HK-2 (cell line): ENCODE data around the gene HCAR3.
A peak's percentile ranks its signal among the peaks of the same experiment; 100 is the strongest.
"Not testable (repeated sequence)": the region's sequence is repeated elsewhere in the genome, so short reads cannot be mapped to it uniquely, and the experiment has no call there.

Experiments used
- DNase-seq: peaks from one replicate; pipeline ENCODE4 v3.0.0-alpha.2; 2018; ENCODE audit not compliant: unreplicated experiment

HCAR3 gene

DNA sequence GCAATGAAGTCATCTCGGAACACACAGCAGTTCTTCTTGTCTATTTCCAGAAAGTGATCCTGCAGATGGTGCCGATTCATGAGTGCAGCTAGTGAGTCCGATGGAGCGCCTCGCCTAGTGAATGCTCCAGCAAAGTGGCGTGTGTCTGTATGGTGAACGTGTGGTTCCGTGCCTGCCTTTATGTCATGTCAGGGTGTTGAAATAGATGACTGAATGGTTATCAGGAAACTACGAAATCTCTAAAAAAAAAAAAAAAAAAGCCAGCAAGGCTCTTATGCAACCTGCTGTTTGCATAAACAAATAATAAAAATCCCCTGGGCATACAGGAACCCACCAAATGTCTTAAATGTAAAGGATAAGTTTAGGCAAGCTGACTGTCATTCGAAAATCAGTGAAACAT is at the start of gene HCAR3:
Gene HCAR3, minus strand, starts transcription at position 154 of the 400 bp plus-strand sequence. Its CDS starts 74 bp downstream, at position 80.
- DNase-seq = not testable (repeated sequence)

DNA sequence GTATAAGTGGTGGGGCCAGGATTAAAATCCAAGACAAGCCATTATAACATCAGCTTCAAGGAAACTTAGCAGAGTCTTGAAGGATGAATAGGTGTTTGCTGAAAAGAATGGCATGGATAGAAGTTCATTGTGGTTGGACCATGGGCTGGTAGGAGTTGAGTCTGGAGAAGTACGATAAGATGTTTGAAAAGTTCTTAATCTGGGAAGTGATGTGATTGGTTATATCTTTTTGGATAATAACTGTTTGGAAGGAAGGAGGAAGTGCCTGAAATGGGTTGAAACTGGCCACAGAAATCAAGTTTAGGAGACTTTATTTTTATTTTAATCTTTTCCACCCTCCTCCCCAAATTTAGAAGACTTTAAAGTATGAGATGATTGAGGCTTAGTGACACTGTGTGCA is 41.0 kb upstream of the HCAR3 start:
- no peak for DNase-seq

DNA sequence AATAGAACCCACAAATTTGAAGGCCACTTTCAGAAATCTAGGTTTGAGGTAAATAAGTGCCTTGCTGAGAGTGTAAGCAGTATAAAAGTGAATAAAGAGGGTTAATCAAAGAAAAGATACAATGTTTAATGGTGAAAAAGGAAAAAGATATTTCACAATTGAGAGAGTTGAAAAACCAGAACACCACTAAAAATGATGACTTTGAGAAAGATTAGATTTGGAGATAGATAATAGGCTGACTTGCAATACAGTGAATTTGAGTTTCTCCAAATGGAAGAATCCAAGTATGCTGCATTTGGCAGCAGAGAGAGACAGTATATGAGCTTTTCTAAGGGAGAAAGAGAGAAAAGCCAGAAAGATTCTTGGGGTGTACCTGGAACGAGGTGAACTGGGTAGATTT is 38.2 kb upstream of the HCAR3 start:
- DNase-seq = no peak

DNA sequence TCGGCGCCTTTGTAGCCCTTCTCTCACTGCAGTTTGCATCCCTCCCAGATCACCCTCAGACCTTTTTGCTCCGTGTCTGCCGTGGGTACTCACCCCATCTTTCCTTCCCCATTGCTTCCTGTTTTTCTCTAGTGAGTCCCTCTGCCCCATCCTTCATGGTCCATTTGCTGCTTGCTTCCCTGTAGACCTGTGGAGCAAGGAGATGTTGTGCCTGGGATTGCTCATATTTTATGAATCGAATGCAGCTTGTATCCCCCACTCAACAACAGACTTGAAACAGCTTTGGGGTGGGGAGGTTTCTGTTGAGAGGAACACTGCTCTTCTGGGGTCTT is 36.7 kb upstream of the HCAR3 start:
- no peak for DNase-seq

DNA sequence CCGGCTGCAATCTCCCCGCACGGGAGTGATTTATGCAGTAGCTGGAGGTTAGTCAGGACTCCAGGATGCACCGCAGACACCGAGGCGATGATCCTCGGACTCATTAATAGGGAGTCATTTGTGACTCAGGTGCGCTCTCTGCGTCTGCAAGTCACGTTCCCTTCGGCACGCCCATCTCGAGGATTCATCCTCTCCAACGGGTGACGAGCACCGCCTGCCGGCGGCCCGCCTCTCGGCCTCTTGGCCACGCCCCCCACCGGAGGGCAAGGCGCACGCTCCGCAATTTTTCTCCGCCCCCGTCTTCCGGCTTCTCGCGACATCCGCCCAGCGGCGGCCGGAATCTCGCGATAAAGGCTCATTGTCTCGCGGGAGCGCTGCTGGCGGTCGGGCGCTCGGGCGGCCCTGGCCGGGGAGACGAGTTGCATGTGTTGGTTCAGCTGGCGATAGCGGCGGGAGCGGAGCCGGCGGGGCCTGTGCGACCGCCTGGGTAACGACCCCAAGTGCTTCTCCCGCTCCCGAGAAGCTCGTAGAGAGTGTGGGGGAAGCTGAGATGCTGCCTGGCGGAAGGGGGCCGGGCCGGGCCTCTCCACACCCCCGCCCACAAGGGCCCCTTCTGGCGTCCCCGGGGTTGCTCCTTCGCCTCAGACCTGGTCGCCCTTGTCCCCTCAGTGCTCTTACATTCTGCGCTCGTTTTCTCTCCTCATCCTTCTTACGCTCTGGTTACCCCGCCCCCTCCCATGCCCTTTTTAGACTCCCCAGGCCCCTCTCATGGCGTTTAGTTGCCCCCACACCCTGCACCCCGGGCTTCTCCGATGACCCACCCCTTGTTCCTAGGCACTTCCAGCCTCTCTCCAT is 36.1 kb upstream of the HCAR3 start, which contains the start of gene DENR:
Gene DENR, plus strand, starts transcription at position 361 of the 855 bp plus-strand sequence. CDS start 878 bp downstream, outside the sequence.
- peak; percentile 100 for DNase-seq

DNA sequence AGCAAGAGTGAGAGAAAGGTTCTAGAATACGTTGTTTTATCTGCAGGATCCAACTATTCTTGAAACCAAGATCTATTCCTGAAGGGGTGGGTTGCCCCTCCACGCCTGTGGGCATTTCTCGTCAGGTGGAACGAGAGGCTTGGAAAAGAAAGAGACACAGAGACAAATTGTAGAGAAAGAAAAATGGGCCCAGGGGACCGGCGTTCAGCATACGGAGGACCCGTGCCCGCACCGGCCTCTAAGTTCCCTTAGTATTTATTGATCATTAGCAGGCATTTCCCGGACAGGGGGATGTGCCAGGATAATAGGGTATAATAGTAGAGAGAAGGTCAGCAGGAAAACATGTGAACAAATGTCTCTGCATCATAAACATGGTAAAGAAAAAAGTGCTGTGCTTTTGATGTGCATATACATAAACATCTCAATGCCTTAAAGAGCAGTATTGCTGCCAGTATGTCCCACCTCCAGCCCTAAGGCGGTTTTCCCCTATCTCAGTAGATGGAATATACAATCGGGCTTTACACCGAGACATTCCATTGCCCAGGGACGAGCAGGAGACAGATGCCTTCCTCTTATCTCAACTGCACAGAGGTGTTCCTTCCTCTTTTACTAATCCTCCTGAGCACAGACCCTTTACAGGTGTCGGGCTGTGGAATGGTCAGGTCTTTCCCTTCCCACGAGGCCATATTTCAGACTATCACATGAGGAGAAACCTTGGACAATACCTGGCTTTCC is 34.3 kb upstream of the HCAR3 start:
- DNase-seq = not testable (repeated sequence)

DNA sequence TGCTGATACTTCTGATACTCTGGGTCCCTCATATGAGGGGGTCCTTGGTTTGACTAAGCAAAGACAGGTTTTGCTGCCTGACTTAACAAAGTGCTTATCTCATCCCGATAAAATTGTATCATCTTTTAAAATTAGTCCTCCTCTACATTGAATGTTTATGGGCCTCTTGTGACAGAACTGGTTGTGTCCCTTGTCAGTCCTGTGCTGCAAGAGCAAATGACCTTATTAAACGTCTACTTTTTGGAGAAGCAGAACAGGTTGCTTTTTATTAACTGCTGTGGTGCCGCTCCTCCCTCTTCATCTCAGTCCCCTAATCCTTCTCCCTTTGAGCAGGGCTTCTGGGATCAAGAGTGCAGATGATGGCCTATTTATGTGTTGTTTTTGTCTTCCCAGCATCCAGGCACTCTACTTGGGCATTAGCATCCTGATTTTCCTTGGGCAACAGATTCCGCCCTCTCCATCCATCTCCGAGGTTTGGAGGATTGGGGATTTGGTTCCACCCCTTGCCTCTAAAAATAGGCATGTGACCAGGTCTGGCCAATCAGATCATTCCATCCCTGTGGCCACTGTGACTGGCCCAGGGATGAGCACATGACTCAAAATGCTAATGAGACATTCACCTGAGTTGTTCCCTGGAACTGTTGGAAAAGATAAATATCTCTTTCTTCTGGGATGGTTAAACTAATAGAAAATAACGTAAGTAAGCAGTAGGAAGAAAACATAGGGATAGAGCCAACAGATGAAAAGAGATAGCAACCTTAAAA is 33.1 kb upstream of the HCAR3 start:
- DNase-seq = no peak

DNA sequence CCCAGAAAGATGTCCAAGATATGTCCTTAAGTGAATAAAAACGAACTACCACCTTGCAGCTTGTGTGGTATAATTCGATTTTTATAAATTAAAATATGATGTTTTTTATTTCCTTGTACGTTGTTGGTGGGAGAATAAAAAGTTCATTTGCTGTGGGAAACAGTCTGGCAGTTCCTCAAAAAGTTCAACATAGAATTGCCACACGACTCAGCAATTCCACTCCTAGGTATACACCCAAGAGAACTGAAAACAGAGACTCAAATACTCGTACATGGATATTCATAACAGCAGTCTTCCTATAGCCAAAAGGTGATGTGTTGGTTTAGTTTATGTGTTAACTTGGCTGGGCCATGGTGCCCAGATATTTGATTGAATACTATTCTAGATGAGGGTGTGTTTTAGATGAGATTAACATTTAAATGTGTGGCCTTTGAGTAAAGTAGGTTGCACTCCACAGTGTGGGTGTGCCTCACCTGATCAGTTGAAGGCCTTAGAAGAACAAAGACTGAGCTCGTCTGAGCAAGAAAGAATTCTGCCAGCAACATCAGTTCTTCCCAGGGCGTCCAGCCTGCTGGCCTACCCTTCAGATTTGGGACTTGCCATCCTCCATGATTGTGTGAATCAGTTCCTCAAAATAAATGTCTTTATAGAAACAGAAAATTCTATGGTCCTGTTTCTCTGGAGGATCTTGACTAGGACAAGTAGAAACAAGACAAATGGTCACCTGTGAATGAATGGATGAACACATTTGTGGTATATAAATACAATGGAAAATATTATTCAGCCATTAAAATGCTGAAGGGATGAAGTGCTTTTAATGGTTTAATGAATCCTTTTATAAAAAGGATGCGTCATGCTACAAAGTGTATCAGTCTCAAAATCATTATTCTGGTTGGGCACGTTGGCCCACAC is 30.9 kb upstream of the HCAR3 start:
- DNase-seq = no peak

DNA sequence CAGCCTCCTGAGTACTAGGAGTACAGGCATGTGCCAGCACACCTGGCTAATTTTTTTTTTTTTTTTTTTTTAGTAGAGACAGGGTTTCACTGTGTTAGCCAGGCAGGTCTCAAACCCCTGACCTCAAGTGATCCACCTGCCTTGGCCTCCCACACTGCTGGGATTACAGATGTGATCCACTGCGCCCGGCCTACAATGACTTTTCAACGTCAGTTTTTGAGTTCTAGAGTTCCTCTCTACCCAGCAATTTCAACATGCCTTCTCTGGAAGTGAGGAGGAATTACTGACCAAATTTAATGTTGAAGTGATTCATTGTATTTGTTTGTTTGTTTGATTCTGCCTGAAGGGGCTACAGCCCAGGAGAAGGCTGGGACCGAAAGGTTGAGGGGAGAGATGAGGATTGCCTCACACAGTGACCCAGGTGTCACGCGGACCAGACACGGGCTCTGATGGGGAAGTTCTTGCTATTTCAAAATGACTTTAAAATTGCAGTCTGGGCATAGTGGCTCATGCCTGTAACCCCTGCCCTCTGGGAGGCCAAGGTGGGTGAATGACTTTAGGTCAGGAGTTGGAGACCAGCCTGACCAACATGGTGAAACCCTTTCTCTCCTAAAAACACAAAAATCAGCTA is 27.4 kb upstream of the HCAR3 start:
- DNase-seq = no peak

DNA sequence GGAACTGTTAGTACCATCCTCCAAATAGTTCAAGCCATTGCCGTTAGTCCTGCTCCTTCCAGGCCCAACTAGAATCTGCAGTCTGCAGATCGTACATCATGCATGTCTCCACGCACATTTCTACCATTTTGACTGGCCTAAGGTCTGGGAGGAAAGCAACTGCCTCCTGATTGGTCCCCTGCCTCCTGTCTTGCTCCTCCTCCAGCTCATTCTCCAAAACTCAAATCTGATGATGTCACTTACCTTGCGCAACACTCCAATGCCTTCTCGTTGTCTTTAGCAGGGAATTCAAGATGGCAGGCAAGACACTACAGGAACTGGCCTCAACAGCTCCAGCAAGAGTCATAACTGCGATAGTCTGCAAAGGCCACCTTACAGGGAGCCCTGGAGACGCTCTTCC is 23.7 kb upstream of the HCAR3 start:
- no peak for DNase-seq

DNA sequence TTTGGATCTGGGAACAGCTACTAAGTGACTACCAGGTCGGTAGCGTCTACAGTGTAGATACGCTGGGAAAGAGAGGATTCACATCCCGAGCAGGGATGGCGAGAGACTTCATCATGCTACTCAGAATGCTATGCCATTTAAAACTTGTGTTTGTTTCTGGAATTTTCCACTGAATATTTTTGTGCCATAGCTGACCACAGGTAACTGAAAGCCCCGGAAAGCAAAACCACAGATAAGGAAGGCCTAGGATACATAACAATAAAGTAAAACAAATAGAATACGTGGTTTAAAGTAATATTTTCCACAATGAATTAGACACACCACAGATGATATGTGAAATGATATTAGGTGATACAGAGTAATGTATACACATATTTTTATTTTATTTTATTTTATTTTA is 22.0 kb upstream of the HCAR3 start:
- no peak for DNase-seq

DNA sequence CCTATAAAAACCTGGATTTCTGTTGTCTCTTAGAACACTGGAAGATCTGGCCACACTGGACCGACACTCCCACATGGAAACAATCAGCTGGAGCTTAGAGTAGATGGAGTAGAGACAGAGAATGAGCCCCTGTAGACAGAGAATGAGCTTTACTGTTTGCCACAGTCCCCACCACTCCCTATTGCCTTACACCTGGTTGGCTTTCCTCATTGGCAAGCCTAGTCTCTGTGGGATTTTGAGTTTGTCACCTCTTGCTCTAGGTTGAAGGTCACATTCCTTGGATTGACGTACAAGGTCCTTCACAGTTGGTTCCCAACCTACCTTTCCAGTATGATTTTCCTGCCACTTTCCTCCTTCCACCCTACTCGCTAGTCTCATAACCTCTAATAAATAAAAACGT is 16.0 kb upstream of the HCAR3 start:
- no peak for DNase-seq

DNA sequence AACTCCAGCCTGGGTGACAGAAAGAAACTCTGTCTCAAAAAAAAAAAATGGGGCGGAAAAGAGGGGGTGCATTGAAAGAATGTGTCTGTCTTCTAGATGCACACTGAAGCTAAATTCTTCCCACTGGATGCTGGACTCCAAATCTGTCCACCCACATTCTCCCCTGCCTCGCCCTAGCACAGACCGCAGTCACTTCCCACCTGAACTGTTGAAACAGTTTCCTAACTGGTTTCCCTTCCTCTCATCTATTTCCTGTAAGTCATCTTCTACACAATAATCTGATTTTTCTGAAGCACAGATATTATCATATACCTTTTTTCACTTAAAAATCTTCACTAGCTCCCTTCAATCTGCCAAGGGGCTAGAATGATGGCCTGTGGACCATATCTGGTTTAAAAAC is 15.6 kb upstream of the HCAR3 start:
- no peak for DNase-seq

DNA sequence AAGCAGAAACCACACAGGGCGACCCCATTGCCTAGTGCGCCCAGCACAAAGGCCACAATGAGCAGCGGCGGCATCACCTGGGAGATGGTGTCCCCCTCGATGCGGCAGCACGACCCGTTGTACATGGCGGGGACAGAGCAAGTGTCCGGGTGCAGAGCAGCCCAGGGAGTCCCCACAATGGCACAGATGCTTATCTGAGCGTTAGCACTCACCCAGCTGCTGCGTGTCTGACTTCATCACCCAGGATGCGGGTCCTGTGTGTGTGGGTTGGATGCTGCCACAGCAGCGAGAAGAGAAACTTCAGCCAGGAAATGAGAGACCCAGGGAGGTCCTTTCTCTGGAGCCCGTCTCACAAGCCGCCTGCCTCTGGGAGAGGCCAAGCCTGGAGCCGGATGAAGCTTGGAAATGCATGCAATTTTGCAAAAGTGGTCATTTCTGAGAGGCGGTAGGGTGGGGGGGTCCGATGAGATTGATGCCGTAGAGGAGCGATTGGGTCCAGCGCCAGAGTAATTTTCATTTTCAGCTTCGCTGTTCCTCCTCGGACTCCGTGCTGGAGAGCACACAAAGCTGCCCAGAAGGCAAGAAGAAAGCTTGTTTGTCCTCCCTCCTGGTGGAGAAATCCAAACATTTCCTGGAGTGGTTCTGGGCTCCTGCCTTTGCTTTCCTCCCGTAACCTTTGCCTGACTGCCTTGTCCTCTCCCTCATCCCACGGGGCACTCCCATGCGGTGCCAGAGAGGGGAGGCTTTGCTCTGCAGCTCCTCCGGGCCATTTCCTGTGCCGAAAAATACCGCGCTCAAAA is 13.8 kb upstream of the HCAR3 start, which contains the start of gene HCAR1:
Gene HCAR1, minus strand, starts transcription at position 630 of the 800 bp plus-strand sequence. Its CDS starts 505 bp downstream, at position 125.
- no peak for DNase-seq

DNA sequence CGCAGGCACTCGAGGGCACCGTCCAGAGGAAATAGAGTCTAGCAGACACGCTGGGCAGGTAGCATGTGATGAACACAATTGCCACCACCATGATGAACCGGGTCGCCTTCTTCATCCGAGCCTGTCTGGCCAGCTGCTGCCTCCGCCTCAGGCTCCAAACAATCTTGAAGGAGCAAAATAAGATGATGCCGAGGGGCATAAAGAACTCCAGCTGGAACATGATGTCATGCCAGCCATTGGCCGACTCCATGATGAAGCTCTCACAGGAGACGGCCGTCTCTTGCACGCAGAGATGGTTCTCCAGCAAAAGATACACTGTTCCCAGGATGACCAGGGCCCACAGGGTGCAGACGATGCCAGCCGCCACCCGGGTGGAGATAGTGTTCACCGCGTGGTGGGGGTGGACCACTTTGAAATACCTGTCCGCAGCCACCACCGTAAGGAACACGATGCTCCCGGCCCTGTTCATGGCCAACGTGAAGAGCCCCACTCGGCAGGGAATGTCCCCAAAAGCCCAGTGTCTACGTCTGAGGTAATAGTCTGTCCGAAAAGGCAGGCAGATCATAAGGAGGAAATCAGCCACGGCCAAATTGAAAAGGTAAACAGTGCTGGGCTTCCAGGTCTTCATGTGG is 13.1 kb upstream of the HCAR3 start:
- DNase-seq = no peak

DNA sequence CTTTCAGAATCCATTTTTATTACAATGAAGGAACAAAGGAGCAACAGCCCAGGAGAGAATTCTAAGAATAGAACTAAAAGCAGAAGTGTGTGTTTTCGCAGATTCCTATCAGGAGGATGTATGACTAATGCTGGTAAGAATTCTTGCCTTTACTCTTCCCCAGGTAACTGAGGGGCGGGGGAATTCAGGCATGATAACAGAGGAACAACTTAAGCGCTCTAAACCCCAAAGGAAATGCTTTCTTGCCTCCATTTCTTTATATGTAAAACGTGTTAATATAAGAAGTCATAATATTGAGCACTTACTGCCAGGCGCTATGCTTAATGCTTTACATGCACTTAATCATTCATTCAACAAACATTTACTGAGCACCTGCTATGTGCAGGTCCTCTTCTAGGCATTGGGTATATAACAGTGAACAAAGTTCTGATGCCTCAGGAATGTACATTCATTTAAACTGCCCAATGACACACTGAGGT is 9.5 kb upstream of the HCAR3 start:
- peak; percentile 30 for DNase-seq

DNA sequence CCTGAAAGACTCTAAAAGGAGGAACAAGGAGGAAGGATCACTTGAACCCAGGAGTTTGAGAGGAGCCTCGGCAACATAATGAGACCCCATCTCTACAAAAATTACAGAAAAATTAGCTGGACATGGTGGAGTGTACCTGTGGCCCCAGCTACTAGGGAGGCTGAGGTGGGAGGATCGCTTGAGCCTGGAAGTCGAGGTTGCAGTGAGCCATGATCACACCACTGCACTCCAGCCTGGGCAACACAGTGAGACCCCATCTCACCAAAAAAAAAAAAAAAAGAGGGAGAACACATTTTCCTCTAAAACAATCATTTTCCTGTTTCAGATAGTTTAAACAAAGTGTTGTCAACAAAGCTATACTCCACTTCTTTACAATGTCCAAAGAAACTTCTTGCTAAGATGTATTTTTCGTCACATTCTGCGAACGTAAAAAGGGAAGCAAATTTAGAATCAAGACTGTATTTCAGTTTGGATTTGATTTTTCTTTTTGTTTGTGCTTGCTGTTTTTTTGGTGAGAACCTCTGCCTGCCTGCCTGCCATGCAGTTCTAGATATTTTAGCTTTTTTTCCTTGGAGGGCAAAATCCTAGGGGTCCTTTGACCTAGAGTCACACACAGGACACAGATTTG is 9.0 kb upstream of the HCAR3 start:
- no peak for DNase-seq

DNA sequence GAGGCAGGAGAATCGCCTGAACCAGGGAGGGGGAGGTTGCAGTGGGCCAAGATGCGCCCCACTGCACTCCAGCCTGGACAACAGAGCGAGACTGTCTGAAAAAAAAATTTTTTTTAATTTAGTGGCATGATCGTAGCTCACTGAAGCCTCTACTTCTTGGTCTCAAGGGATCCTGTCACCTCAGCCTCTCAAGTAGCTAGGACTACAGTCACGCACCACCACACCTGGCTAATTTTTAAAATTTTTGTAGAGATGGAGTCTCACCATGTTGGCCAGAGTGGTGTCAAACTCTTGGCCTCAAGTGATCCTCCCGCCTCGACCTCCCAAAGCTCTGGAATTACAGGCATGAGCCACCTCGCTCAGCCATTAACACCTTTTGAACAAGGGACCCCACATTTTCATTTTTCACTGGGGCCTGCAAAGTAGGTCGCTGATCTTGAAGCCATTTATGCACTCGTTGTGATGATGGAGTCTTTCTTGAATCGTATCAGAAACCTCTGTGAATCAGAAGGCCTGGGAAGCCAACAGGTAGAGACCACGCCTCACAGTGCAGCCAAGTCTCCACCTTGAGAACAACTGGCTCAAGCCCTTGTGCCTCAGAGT is 8.1 kb upstream of the HCAR3 start:
- DNase-seq = peak; percentile 3
